HUES64 (cell line): ENCODE data around the gene LUC7L.
"Not testable (repeated sequence)": the region's sequence is repeated elsewhere in the genome, so short reads cannot be mapped to it uniquely, and the experiment has no call there.

ENCODE experiments used
- H3K27ac ChIP-seq: 2 replicates; pipeline ENCODE4 v1.7.0; 2013; ENCODE audit warnings: low read depth, low read length, inconsistent platforms
- H3K27me3 ChIP-seq: 2 replicates; pipeline ENCODE4 v1.6.1; 2013; ENCODE audit warnings: mild to moderate bottlenecking, low read length; ENCODE audit not compliant: insufficient read depth
- H3K36me3 ChIP-seq: 2 replicates; pipeline ENCODE4 v1.6.1; 2013; ENCODE audit warnings: mild to moderate bottlenecking, low read length; ENCODE audit not compliant: insufficient read depth
- H3K4me1 ChIP-seq: 2 replicates; pipeline ENCODE4 v1.6.1; 2013; ENCODE audit warnings: mild to moderate bottlenecking, low read length, moderate library complexity; ENCODE audit not compliant: insufficient read depth
- H3K4me3 ChIP-seq: 2 replicates; pipeline ENCODE4 v1.5.1; 2013; ENCODE audit warnings: mild to moderate bottlenecking, low read length, moderate library complexity
- H3K9ac ChIP-seq: 2 replicates; pipeline ENCODE4 v1.6.1; 2013; ENCODE audit warnings: mild to moderate bottlenecking, low read depth, low read length
- H3K9me3 ChIP-seq: 2 replicates; pipeline ENCODE4 v1.6.1; 2013; ENCODE audit warnings: low read depth, low read length; ENCODE audit not compliant: insufficient read depth
- WGBS: fragments of 150-250, 120-280 bp; methylation state at CpG from one replicate; pipeline ENCODE4 v1.1.7; 2013; ENCODE audit warnings: missing lambda C conversion rate; 5-methylcytosine and 5-hydroxymethylcytosine counted together

The LUC7L gene

DNA sequence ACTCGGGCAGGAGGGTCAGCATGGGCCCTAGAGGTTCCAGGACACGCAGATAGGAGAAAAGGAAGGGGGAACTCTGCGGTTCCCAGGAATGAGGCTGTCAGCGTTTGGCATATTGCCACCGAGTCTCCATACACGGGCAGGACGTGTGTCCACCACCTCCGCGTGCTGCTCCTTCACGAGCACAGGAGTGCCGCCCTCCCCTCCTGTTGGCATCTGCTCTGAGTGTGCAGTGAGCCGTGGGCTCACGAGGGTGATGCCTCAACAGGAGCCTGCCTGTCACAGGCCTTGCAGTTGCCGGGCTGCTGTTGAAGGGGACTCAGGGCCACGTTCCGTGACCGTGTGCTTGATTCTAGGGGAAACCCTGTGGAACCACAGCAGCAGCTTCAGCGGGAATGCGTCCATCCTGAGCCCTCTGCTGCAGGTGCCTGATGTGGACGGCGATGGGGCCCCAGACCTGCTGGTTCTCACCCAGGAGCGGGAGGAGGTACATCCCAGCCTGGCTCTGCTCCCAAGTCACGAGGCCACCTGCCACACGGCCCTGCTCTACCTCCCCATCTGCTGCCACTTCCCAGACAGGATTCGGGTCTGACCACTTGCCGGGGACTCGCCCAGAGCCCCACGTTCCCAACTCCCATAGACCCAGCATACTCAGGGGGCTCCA lies 31.9 kb upstream of the LUC7L start:
- H3K9ac ChIP-seq = no peak overlapping the region
- peaks cover 49% of the 10 kb centered on the region for H3K36me3 ChIP-seq
- no peaks in the 10 kb centered on the region for H3K27me3 ChIP-seq
- H3K27ac ChIP-seq = no peak overlapping the region
- H3K4me3 ChIP-seq = no peak overlapping the region
- WGBS = 96% methylated on average over 28 of the region's 28 CpGs
- no peaks in the 10 kb centered on the region for H3K9me3 ChIP-seq
- no peaks in the 10 kb centered on the region for H3K4me1 ChIP-seq

DNA sequence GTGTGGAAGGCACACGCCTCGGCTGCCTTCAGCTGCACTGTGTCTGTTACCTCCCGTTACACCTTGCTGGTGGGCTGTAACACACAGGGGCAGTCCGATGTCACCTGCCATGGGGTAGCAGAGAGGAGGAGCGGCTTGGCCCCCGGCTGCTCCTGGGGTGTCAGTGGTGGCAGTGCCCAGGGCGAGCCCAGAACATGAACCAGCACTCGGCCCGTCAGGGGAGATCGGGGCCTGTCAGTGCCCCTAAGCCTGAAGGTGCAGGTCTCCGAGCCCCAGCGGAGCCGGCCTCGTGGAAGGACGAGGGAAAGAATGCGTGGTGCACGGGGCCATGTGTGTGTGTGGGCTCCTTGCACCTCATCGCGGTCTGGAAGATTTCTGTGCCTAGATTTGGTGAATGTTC lies 31.1 kb upstream of the LUC7L start:
- no peak overlapping the region for H3K4me3 ChIP-seq
- 95% methylated on average over 19 of the region's 19 CpGs for WGBS
- no peaks in the 10 kb centered on the region for H3K9me3 ChIP-seq
- H3K27ac ChIP-seq = no peak overlapping the region
- H3K36me3 ChIP-seq = peaks cover 57% of the 10 kb centered on the region
- H3K4me1 ChIP-seq = no peaks in the 10 kb centered on the region
- H3K9ac ChIP-seq = no peak overlapping the region
- H3K27me3 ChIP-seq = no peaks in the 10 kb centered on the region

DNA sequence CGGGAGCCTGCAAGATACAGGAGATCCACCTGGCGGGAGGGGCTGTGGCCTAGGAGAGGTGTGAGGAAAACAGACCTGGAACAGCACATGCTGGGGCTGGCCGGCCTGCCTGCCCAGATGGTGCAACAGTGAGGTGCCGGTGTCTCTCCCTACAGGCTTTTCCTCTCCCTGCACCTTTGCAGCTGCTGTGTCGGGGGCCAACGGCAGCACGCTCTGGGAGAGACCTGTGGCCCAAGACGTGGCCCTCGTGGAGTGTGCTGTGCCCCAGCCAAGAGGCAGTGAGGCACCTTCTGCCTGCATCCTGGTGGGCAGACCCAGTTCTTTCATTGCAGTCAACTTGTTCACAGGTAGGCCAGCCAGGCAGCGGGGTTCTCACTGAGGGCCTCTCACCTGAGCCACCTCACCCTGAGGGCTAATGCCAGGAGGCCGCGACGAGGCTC lies 30.6 kb upstream of the LUC7L start:
- no peaks in the 10 kb centered on the region for H3K27me3 ChIP-seq
- H3K4me3 ChIP-seq = no peak overlapping the region
- H3K36me3 ChIP-seq = peaks cover 59% of the 10 kb centered on the region
- WGBS = 92% methylated on average over 13 of the region's 13 CpGs
- H3K4me1 ChIP-seq = no peaks in the 10 kb centered on the region
- H3K9me3 ChIP-seq = no peaks in the 10 kb centered on the region
- H3K9ac ChIP-seq = no peak overlapping the region
- no peak overlapping the region for H3K27ac ChIP-seq

DNA sequence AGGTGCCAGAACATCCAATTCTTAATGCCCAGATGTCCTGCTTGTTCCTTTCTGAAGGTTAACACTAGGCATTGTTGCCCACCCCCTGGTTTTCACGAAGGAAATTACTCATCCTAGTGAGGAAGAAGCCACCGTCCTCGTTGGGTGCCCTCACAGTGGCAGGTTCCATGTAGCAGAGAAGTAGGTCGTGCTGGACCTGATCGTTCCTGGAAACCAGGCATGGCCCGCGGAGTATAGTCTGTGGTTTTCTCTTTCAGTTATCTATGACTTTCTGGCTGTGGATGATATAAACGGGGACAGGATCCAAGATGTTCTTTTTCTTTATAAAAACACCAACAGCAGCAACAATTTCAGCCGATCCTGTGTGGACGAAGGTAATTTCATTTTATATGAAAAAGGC lies 30.0 kb upstream of the LUC7L start:
- Histone ChIP-seq H3K27ac (no peak overlapping the region), H3K27me3 (no peaks in the 10 kb centered on the region), H3K4me3 (no peak overlapping the region), H3K36me3 (peaks cover 64% of the 10 kb centered on the region), H3K9ac (no peak overlapping the region), H3K4me1 (no peaks in the 10 kb centered on the region), H3K9me3 (no peaks in the 10 kb centered on the region)
- WGBS = 94% methylated on average over 9 of the region's 10 CpGs

DNA sequence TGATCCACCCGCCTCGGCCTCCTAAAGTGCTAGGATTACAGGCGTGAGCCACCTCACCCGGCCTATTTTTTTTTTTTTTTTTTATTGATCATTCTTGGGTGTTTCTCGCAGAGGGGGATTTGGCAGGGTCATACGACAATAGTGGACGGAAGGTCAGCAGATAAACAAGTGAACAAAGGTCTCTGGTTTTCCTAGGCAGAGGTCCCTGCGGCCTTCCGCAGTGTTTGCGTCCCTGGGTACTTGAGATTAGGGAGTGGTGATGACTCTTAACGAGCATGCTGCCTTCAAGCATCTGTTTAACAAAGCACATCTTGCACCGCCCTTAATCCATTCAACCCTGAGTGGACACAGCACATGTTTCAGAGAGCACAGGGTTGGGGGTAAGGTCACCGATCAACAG lies 28.8 kb upstream of the LUC7L start:
- H3K9me3 ChIP-seq, H3K9ac ChIP-seq, H3K4me3 ChIP-seq, H3K27me3 ChIP-seq, H3K27ac ChIP-seq, H3K4me1 ChIP-seq: not testable (repeated sequence)
- peaks cover 63% of the 10 kb centered on the region for H3K36me3 ChIP-seq
- WGBS = 92% methylated on average over 7 of the region's 13 CpGs

DNA sequence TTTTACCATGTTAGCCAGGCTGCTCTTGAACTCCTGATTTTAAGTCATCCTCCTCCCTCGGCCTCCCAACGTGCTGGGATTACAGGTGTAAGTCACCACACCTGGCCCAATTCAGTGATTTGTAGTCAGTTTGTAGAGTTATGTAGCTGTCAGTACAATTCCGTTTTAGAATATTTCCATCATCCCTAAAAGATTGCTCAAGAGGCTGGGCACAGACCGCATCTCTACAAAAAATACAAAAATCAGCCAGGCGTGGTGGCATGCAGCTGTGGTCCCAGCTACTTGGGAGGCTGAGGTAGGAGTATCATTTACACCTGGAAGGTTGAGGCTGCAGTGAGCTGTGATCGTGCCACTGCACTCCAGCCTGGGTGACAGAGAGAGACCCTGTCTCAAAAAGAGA lies 25.9 kb upstream of the LUC7L start:
- whole genome bisulfite sequencing = over 99% methylated on average over 6 of the region's 6 CpGs
- H3K9me3 ChIP-seq = no peaks in the 10 kb centered on the region
- peaks cover 48% of the 10 kb centered on the region for H3K36me3 ChIP-seq
- H3K4me1 ChIP-seq = no peaks in the 10 kb centered on the region
- H3K4me3 ChIP-seq = no peak overlapping the region
- no peaks in the 10 kb centered on the region for H3K27me3 ChIP-seq
- H3K27ac ChIP-seq = no peak overlapping the region
- H3K9ac ChIP-seq = no peak overlapping the region

DNA sequence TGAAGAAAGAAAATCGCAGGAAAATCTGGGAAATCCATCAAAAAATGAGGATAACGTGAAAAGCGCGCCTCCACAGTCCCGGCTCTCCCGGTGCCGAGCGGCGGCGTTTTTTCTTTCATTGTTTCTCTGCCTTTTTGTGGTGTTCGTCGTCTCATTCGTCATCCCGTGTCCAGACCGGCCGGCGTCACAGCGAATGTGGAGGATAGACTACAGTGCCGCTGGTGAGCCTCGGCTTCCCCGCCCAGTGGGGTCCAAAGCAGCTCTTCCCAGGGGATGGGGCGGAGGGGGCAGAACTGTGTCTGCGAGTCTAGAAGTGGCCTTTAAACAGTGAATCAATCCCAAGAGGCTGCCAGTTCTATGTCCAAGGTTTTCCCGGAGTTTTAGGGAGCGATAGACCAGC lies 25.2 kb upstream of the LUC7L start:
- no peak overlapping the region for H3K27ac ChIP-seq
- no peak overlapping the region for H3K4me3 ChIP-seq
- H3K36me3 ChIP-seq = peaks cover 42% of the 10 kb centered on the region
- H3K4me1 ChIP-seq = no peaks in the 10 kb centered on the region
- no peak overlapping the region for H3K9ac ChIP-seq
- no peaks in the 10 kb centered on the region for H3K9me3 ChIP-seq
- H3K27me3 ChIP-seq = no peaks in the 10 kb centered on the region
- 95% methylated on average over 25 of the region's 25 CpGs for WGBS

DNA sequence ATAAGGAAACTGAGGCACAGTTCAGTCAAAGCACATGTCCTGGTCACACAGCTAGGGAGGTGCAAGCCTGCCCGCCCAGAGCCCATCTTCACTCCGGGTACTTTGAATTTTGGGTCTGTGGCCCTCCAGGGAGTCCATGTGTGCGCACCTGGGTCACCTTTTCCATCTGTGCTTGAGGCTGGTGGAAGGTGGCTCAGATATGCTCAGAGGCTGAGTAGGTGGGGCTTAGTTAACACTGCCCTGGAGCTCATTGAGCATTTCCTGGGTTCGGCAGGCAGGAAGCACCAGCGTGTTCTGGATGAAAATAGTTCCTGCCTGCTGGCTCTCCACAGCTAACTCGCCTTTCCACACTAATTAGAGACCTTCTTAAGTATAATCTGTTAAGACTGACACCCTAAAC lies 24.6 kb upstream of the LUC7L start:
- no peak overlapping the region for H3K9ac ChIP-seq
- no peak overlapping the region for H3K4me3 ChIP-seq
- H3K4me1 ChIP-seq = no peaks in the 10 kb centered on the region
- H3K27me3 ChIP-seq = no peaks in the 10 kb centered on the region
- H3K36me3 ChIP-seq = peaks cover 36% of the 10 kb centered on the region
- 95% methylated on average over 6 of the region's 6 CpGs for WGBS
- H3K27ac ChIP-seq = no peak overlapping the region
- H3K9me3 ChIP-seq = no peaks in the 10 kb centered on the region

DNA sequence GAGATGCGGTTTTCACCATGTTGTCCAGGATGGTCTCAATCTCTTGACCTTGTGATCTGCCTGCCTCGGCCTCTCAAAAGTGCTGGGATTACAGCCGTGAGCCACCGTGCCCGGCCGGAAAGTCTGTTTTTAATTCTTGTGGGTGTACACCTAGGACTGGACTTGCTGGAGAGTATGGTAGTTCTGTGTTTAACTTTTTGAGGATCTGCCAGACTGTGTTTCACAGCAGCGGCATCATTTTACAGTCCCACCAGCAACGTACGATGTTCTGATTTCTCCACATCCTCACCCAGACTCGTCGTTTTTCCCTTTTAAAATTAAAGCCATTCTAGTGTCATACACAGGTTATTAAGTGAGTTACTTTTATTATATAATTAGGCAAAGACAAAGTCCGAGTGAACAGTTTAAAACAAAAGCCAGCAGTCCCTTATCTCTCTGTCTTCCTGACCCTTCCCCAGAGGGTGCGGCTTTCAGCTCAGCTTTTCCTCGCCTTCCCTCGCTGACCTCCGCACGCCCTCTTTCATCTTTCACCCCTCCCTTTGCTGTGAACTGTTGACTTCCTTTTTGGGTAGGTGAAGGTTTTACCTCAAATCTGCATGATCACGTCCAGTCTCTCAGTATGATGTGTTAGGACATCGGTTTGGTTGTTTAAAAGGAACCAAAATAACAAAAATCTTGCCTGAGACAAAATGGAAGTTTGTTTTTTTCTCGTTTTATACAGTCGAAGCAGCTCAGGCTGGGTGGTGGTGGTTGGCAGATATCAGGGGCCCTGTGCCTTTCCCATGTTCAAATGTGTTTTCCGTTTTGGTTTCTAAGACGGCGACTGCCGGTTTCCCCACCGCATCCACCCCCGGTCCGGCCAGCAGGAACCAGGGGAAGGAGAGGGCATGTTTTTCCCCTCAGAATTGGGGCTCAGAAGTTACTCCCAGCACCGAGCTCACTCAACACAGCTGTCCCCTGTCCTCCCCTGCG lies 23.4 kb upstream of the LUC7L start:
- H3K4me1 ChIP-seq = no peaks in the 10 kb centered on the region
- H3K27me3 ChIP-seq = no peaks in the 10 kb centered on the region
- H3K36me3 ChIP-seq = peaks cover 35% of the 10 kb centered on the region
- no peaks in the 10 kb centered on the region for H3K9me3 ChIP-seq
- H3K27ac ChIP-seq = no peak overlapping the region
- H3K4me3 ChIP-seq = no peak overlapping the region
- 91% methylated on average over 26 of the region's 30 CpGs for WGBS
- H3K9ac ChIP-seq = no peak overlapping the region

DNA sequence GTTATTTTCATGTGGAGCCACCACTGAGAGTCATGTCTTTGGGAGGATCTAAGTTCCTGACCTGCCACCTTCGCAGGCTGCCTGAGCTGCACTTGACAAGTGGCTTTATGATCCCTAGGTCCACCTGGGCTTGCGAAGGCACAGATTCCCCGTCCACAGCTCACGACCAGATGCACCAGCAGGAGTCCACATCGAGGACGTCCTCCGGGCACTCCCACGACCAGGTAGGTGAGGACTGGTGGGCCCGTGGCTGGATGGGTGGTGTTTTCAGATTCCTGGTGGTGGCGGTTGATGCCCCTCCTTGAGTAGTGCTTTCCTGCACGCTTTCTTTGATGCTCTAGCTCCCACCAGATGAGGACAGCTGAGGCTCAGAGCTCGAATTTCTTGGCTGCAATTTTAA lies 20.2 kb upstream of the LUC7L start:
- Histone ChIP-seq H3K27ac (no peak overlapping the region), H3K4me1 (no peaks in the 10 kb centered on the region), H3K4me3 (no peak overlapping the region), H3K9me3 (no peaks in the 10 kb centered on the region), H3K27me3 (no peaks in the 10 kb centered on the region), H3K36me3 (peaks cover 18% of the 10 kb centered on the region), H3K9ac (no peak overlapping the region)
- 90% methylated on average over 12 of the region's 12 CpGs for WGBS

DNA sequence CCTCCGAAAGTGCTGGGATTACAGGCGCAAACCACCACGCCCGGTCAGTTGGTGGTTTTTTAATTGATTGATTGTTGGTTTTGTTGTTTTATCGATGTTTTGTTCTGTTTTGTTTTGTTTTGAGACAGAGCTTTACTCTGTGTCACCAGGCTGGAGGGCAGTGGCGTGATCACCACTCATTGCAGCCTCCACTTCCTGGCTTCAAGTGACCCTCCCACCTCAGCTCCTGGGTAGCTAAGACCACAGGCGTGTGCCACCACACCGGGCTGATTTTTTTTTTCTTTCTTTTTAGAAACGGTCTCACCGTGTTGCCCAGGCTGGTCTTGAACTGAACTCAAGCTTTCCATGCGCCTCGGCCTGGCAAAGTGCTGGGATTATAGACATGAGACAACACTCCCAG lies 17.8 kb upstream of the LUC7L start:
- peaks cover 7% of the 10 kb centered on the region; the same call in 1 of the 2 replicates for H3K36me3 ChIP-seq
- no peak overlapping the region for H3K4me3 ChIP-seq
- H3K9me3 ChIP-seq = no peaks in the 10 kb centered on the region
- no peak overlapping the region for H3K27ac ChIP-seq
- H3K9ac ChIP-seq = no peak overlapping the region
- 96% methylated on average over 12 of the region's 12 CpGs for WGBS
- no peaks in the 10 kb centered on the region for H3K27me3 ChIP-seq
- no peaks in the 10 kb centered on the region for H3K4me1 ChIP-seq
